ENCODE data around the gene ORM2. TPM values are rescaled to one million over a fixed set of nuclear protein-coding genes. Genes with fewer than 3 reads are reported as not detected.

Gene ORM2
- total and polyA plus RNA-seq, 9 of the 15 experiments (the other 6 are each of a cell fraction or from before 2014, with no cell fraction given), result 0.98 TPM; not detected in 8

DNA sequence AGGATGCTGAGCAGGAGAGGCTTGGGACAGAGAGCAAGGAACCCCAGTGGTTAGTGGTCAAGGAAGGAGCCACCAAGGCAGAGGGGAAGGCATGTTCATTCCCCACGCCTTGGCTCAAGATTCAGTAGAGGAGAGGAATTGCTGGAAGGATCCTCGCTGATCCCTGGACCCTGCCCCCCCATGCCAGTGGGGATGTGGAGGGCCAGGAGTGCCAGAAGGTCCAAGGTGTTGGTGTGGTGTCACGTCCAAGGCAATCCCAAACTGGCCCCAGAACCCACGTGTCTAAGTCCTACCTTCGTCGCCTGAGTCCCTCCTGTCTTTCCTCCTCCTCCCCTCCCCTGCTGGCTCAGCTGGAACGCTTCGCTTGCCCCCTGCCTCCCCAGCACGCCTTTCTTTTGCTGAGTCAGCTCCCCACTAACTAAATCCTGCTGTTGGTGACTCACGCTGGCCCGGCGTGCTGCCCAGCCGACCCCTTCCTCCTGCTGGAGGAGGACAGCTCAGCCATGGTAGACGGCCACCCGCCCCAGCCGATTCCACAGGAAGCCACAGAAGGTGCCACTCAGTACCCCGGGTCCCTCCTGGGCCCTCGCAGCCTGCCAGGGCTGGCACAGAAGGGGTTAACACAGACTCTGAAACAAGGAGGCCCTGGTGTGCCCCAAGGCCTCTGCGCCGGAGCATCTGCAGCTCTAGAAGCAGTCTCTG, 44.4 kb upstream of the ORM2 start (continued):
- TF ChIP-seq POLR2AphosphoS5 (IDR thresholded peaks at IDR 0.05; ENCODE audit: control insufficient read depth, insufficient read depth, low read depth, low read length) (no peak), ZSCAN29 (IDR thresholded peaks at IDR 0.05) (no peak), TCF3 (CRISPR knock-in tag; IDR thresholded peaks at IDR 0.05) (no peak), GATAD2A (IDR thresholded peaks at IDR 0.05) (no peak), PRPF4 (IDR thresholded peaks at IDR 0.05; ENCODE audit: insufficient read depth, low read depth, low read length, poor library complexity, severe bottlenecking) (no peak), ZNF347 (CRISPR knock-in tag; IDR thresholded peaks at IDR 0.05; ENCODE audit: low read depth) (no peak), JUN (IDR thresholded peaks at IDR 0.05; ENCODE audit: borderline replicate concordance, low read depth, low read length) (no peak), JUN (CRISPR knock-in tag; IDR thresholded peaks at IDR 0.05; ENCODE audit: borderline replicate concordance) (no peak), CBFA2T2 (conservative IDR thresholded peaks at IDR 0.05) (no peak), ZBTB7A (IDR thresholded peaks at IDR 0.05; ENCODE audit: borderline replicate concordance, control insufficient read depth, low read depth, low read length) (no peak), CBX3 (IDR thresholded peaks at IDR 0.05; ENCODE audit: borderline replicate concordance in 1 of 2, low read length in 2 of 2) (no peak), KLF16 (IDR thresholded peaks at IDR 0.05) (no peak), TAF15 (IDR thresholded peaks at IDR 0.05; ENCODE audit: low read depth, low read length) (no peak), NRF1 (conservative IDR thresholded peaks at IDR 0.05 in 1 of 2, IDR thresholded peaks at IDR 0.05 in 1 of 2) (no peak)
- TF ChIP-seq, protein P1, sequence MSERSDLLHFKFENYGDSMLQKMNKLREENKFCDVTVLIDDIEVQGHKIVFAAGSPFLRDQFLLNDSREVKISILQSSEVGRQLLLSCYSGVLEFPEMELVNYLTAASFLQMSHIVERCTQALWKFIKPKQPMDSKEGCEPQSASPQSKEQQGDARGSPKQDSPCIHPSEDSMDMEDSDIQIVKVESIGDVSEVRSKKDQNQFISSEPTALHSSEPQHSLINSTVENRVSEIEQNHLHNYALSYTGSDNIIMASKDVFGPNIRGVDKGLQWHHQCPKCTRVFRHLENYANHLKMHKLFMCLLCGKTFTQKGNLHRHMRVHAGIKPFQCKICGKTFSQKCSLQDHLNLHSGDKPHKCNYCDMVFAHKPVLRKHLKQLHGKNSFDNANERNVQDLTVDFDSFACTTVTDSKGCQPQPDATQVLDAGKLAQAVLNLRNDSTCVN (CRISPR knock-in tag; IDR thresholded peaks at IDR 0.05), result no peak
- TF ChIP-seq, protein P2, sequence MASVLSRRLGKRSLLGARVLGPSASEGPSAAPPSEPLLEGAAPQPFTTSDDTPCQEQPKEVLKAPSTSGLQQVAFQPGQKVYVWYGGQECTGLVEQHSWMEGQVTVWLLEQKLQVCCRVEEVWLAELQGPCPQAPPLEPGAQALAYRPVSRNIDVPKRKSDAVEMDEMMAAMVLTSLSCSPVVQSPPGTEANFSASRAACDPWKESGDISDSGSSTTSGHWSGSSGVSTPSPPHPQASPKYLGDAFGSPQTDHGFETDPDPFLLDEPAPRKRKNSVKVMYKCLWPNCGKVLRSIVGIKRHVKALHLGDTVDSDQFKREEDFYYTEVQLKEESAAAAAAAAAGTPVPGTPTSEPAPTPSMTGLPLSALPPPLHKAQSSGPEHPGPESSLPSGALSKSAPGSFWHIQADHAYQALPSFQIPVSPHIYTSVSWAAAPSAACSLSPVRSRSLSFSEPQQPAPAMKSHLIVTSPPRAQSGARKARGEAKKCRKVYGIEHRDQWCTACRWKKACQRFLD (CRISPR knock-in tag; IDR thresholded peaks at IDR 0.05), result no peak
- TF ChIP-seq, protein P3, sequence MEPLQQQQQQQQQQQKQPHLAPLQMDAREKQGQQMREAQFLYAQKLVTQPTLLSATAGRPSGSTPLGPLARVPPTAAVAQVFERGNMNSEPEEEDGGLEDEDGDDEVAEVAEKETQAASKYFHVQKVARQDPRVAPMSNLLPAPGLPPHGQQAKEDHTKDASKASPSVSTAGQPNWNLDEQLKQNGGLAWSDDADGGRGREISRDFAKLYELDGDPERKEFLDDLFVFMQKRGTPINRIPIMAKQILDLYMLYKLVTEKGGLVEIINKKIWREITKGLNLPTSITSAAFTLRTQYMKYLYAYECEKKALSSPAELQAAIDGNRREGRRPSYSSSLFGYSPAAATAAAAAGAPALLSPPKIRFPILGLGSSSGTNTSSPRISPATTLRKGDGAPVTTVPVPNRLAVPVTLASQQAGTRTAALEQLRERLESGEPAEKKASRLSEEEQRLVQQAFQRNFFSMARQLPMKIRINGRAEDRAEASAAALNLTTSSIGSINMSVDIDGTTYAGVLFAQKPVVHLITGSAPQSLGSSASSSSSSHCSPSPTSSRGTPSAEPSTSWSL (CRISPR knock-in tag; IDR thresholded peaks at IDR 0.05; ENCODE audit: borderline replicate concordance), result no peak
- TF ChIP-seq, protein P4, sequence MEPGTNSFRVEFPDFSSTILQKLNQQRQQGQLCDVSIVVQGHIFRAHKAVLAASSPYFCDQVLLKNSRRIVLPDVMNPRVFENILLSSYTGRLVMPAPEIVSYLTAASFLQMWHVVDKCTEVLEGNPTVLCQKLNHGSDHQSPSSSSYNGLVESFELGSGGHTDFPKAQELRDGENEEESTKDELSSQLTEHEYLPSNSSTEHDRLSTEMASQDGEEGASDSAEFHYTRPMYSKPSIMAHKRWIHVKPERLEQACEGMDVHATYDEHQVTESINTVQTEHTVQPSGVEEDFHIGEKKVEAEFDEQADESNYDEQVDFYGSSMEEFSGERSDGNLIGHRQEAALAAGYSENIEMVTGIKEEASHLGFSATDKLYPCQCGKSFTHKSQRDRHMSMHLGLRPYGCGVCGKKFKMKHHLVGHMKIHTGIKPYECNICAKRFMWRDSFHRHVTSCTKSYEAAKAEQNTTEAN (CRISPR knock-in tag; IDR thresholded peaks at IDR 0.05), result no peak

All from K562 (cell line).